ENCODE results near the gene JUN. TPM values are rescaled to one million over a fixed set of nuclear protein-coding genes. Genes with fewer than 3 reads are reported as not detected.

Gene JUN
- total and polyA plus RNA-seq, 2 donors (not counting 3 experiments of a cell fraction or from before 2014, with no cell fraction given), result 88.3 to 89.3 TPM

- Histone ChIP-seq H3K27ac (ENCODE audit: insufficient read depth, low read depth, low read length) (peak overlapping the region; percentile 100), H3K79me2 (ENCODE audit: control insufficient read depth, insufficient read depth, low read length) (no peaks in the 10 kb centered on the region), H3K4me1 (ENCODE audit: control insufficient read depth, extremely low read depth, insufficient read depth, low read length) (peaks cover 72% of the 10 kb centered on the region), H2AFZ (ENCODE audit: low read depth, low read length) (no peak overlapping the region), H3K4me2 (ENCODE audit: insufficient read depth, low read length) (peak overlapping the region; percentile 88), H3K9me3 (replicated peaks; ENCODE audit: control insufficient read depth, insufficient read depth, low read length) (no peaks in the 10 kb centered on the region), H4K20me1 (replicated peaks; ENCODE audit: control insufficient read depth, extremely low read depth, insufficient read depth, low read length) (no peaks in the 10 kb centered on the region), H3K9ac (replicated peaks; ENCODE audit: extremely low read depth, insufficient read depth, low read length) (peak overlapping the region; percentile 95), H3K9me1 (replicated peaks; ENCODE audit: control insufficient read depth, extremely low read depth, insufficient read depth, low read length) (no peaks in the 10 kb centered on the region), H3K27me3 (ENCODE audit: control insufficient read depth in 2 of 2, insufficient read depth in 2 of 2, low read length in 2 of 2) (no peaks in the 10 kb centered on the region), H3K4me3 (replicated peaks in 1 of 3; ENCODE audit: insufficient read depth in 1 of 3, low read depth in 1 of 3, low read length in 3 of 3) (peak overlapping the region; percentile 34 to 68 (median 54)), H3K36me3 (ENCODE audit: control insufficient read depth in 2 of 2, extremely low read depth in 1 of 2, insufficient read depth in 2 of 2, low read length in 2 of 2) (no peaks in the 10 kb centered on the region)
- CTCF ChIA-PET, result interaction anchor here (1.0 to 2.9 kb wide), 7 partner anchors 30 to 943 kb away, joined by 3 to 10 read pairs (median 5); no protein-coding TSS in a partner anchor
- DNase-seq (ENCODE audit: low read depth, low spot score) (peak; percentile 91), FAIRE-seq (peak; percentile 74)
- dilution Hi-C loops (cut with MboI; ENCODE audit: extremely low pct_ligation_motif_present, low sequenced_read_pairs) (no loop called here), intact Hi-C loops (cut with micrococcal nuclease) (loop anchor here (1.0 to 5.0 kb wide), 5 partner anchors 39 to 326 kb away; no protein-coding TSS in a partner anchor)
- TF ChIP-seq POLR2AphosphoS5 (IDR thresholded peaks at IDR 0.05; ENCODE audit: insufficient read depth, low read depth, low read length) (no peak), JUN (IDR thresholded peaks at IDR 0.05; ENCODE audit: borderline replicate concordance, insufficient read depth, insufficient read length, low read depth) (no peak), MAX (IDR thresholded peaks at IDR 0.05; ENCODE audit: insufficient read depth, insufficient read length) (no peak), GATA2 (IDR thresholded peaks at IDR 0.05; ENCODE audit: insufficient read depth, insufficient read length, low read depth, low read length) (peak; percentile 65), FOS (IDR thresholded peaks at IDR 0.05; ENCODE audit: borderline replicate concordance, insufficient read depth, low read length) (peak; percentile 62), CTCF (IDR thresholded peaks at IDR 0.05; ENCODE audit: extremely low read depth in 1 of 2, insufficient read depth in 1 of 2, low read depth in 1 of 2, low read length in 2 of 2) (peak in 1 of 2 donors; percentile 14), EZH2 (IDR thresholded peaks at IDR 0.05; ENCODE audit: borderline replicate concordance, low read depth, low read length, severe bottlenecking) (no peak), MYC (IDR thresholded peaks at IDR 0.05; ENCODE audit: low read depth, low read length) (no peak), POLR2A (IDR thresholded peaks at IDR 0.05; ENCODE audit: low read depth, low read length) (peak; percentile 63)
- no TSS peak for BruUV-seq (replicated peaks)
- POLR2A ChIA-PET, result interaction anchor here (1.0 to 1.9 kb wide), 3 partner anchors 32 to 67 kb away, joined by 3 to 8 read pairs (median 3); partner anchors contain the start of gene JUN
Measured at GRCh38 chr1:58816072-58816746, 32.4 kb upstream of the JUN start.

Measured in endothelial cell of umbilical vein (primary cell).